H7 (cell line): ENCODE data around the gene CCDC150. TPM values are rescaled to one million over a fixed set of nuclear protein-coding genes. Genes with fewer than 3 reads are reported as not detected.
"Not testable (repeated sequence)": the region's sequence is repeated elsewhere in the genome, so short reads cannot be mapped to it uniquely, and the experiment has no call there.

ENCODE experiments used
- DNase-seq: peaks from one replicate; pipeline ENCODE4 v3.0.0; 2012
- H3K27me3 ChIP-seq: 2 replicates; pipeline ENCODE4 v1.6.0; 2011; ENCODE audit warnings: mild to moderate bottlenecking, low read length; ENCODE audit not compliant: control insufficient read depth, insufficient read depth
- H3K36me3 ChIP-seq: replicated peaks from 2 replicates; pipeline ENCODE4 v1.5.1; 2011; ENCODE audit warnings: low read length; ENCODE audit not compliant: control insufficient read depth, insufficient read depth
- H3K4me3 ChIP-seq: 2 replicates; pipeline ENCODE4 v1.5.1; 2011; ENCODE audit warnings: low read depth, mild to moderate bottlenecking, control low read depth, low read length, moderate library complexity; ENCODE audit not compliant: insufficient read depth
- total RNA-seq: library from RNA; depleted of rRNA; stranded (reverse); fragments of >200 nt; shearing (Covaris generic); gene quantifications from 2 replicates; pipeline ENCODE4 v1.2.3, GENCODE V29; 2014

The CCDC150 gene
- total RNA-seq, 1 experiment from 2014 or later, result 18.4 TPM

- no peak overlapping the region for H3K4me3 ChIP-seq
- no peaks in the 10 kb centered on the region for H3K27me3 ChIP-seq
- DNase-seq, result no peak
Measured at GRCh38 chr2:196655761-196656160, 16.2 kb downstream of the CCDC150 start.

GRCh38 chr2:196657333-196657732, 17.8 kb downstream of the CCDC150 start:
- Histone ChIP-seq H3K4me3 (no peak overlapping the region), H3K36me3 (peaks cover 6% of the 10 kb centered on the region), H3K27me3 (no peaks in the 10 kb centered on the region)
- no peak for DNase-seq

More at GRCh38 chr2:196655761-196656160, 16.2 kb downstream of the CCDC150 start:
- H3K36me3 ChIP-seq, result peaks cover 6% of the 10 kb centered on the region

GRCh38 chr2:196659844-196660243, 20.3 kb downstream of the CCDC150 start:
- peaks cover 2% of the 10 kb centered on the region for H3K36me3 ChIP-seq
- no peak overlapping the region for H3K4me3 ChIP-seq
- no peaks in the 10 kb centered on the region for H3K27me3 ChIP-seq
- DNase-seq, result no peak

GRCh38 chr2:196660244-196660643, 20.7 kb downstream of the CCDC150 start:
- no peak for DNase-seq
- Histone ChIP-seq H3K4me3 (no peak overlapping the region), H3K27me3 (no peaks in the 10 kb centered on the region), H3K36me3 (peaks cover 2% of the 10 kb centered on the region)

GRCh38 chr2:196670342-196670741, 30.8 kb downstream of the CCDC150 start:
- Histone ChIP-seq H3K36me3 (no peaks in the 10 kb centered on the region; the same call in 1 of the 2 replicates), H3K27me3 (no peaks in the 10 kb centered on the region), H3K4me3 (no peak overlapping the region)
- no peak for DNase-seq

GRCh38 chr2:196675963-196676362, 36.4 kb downstream of the CCDC150 start:
- Histone ChIP-seq H3K4me3 (no peak overlapping the region), H3K27me3 (no peaks in the 10 kb centered on the region), H3K36me3 (peaks cover 4% of the 10 kb centered on the region)
- DNase-seq, result no peak

GRCh38 chr2:196677404-196677803, 37.9 kb downstream of the CCDC150 start:
- no peak for DNase-seq
- H3K36me3 ChIP-seq, result peaks cover 4% of the 10 kb centered on the region
- H3K4me3 ChIP-seq, result no peak overlapping the region
- no peaks in the 10 kb centered on the region for H3K27me3 ChIP-seq

GRCh38 chr2:196679368-196679767, 39.9 kb downstream of the CCDC150 start:
- no peak overlapping the region for H3K4me3 ChIP-seq
- no peak for DNase-seq
- H3K27me3 ChIP-seq, result no peaks in the 10 kb centered on the region
- H3K36me3 ChIP-seq, result peaks cover 4% of the 10 kb centered on the region

- H3K36me3 ChIP-seq, result peaks cover 2% of the 10 kb centered on the region; the same call in 1 of the 2 replicates
- H3K27me3 ChIP-seq, result no peaks in the 10 kb centered on the region
- no peak overlapping the region for H3K4me3 ChIP-seq
- DNase-seq, result no peak
Measured at GRCh38 chr2:196681510-196681909, 42.0 kb downstream of the CCDC150 start.

GRCh38 chr2:196685792-196686191, 46.3 kb downstream of the CCDC150 start:
- H3K27me3 ChIP-seq, result no peaks in the 10 kb centered on the region

GRCh38 chr2:196686737-196687136, 47.2 kb downstream of the CCDC150 start:
- H3K4me3 ChIP-seq, H3K27me3 ChIP-seq, DNase-seq, H3K36me3 ChIP-seq: not testable (repeated sequence)

More at GRCh38 chr2:196685792-196686191, 46.3 kb downstream of the CCDC150 start:
- H3K36me3 ChIP-seq, result no peaks in the 10 kb centered on the region; the same call in 1 of the 2 replicates
- H3K4me3 ChIP-seq, result no peak overlapping the region
- DNase-seq, result no peak

- Histone ChIP-seq H3K36me3 (no peaks in the 10 kb centered on the region), H3K4me3 (no peak overlapping the region), H3K27me3 (no peaks in the 10 kb centered on the region)
- DNase-seq, result no peak
Measured at GRCh38 chr2:196696423-196697079, 57.0 kb downstream of the CCDC150 start.

GRCh38 chr2:196697825-196698224, 58.3 kb downstream of the CCDC150 start:
- Histone ChIP-seq H3K36me3 (no peaks in the 10 kb centered on the region; the same call in 1 of the 2 replicates), H3K27me3 (no peaks in the 10 kb centered on the region), H3K4me3 (no peak overlapping the region)
- no peak for DNase-seq

GRCh38 chr2:196702641-196703040, 63.1 kb downstream of the CCDC150 start:
- DNase-seq, result no peak
- Histone ChIP-seq H3K36me3 (no peaks in the 10 kb centered on the region; the same call in 1 of the 2 replicates), H3K4me3 (no peak overlapping the region), H3K27me3 (no peaks in the 10 kb centered on the region)

GRCh38 chr2:196703695-196704094, 64.2 kb downstream of the CCDC150 start:
- DNase-seq, result no peak
- no peaks in the 10 kb centered on the region for H3K27me3 ChIP-seq
- no peak overlapping the region for H3K4me3 ChIP-seq
- H3K36me3 ChIP-seq, result no peaks in the 10 kb centered on the region; the same call in 1 of the 2 replicates
